Measurements from ENCODE around the gene ATP1A3.

The ATP1A3 gene

GRCh38 chr19:41919948-41920712, 73.9 kb downstream of the ATP1A3 start:
- TF ChIP-seq CTCF (IDR thresholded peaks at IDR 0.05; ENCODE audit: low read depth, low read length): no peak
- no peak for DNase-seq (ENCODE audit: extremely low read depth, low read depth)

GRCh38 chr19:41918653-41919244, 75.3 kb downstream of the ATP1A3 start:
- DNase-seq (ENCODE audit: extremely low read depth, low read depth): no peak
- TF ChIP-seq CTCF (IDR thresholded peaks at IDR 0.05; ENCODE audit: low read depth, low read length): no peak

GRCh38 chr19:41918095-41918494, 75.9 kb downstream of the ATP1A3 start:
- no peak for DNase-seq (ENCODE audit: extremely low read depth, low read depth)
- TF ChIP-seq CTCF (IDR thresholded peaks at IDR 0.05; ENCODE audit: low read depth, low read length): no peak

- no peak for DNase-seq (ENCODE audit: extremely low read depth, low read depth)
- no peak for TF ChIP-seq CTCF (IDR thresholded peaks at IDR 0.05; ENCODE audit: low read depth, low read length)
Measured at GRCh38 chr19:41917676-41918075, 76.4 kb downstream of the ATP1A3 start.

All from AG09319 (cell line).